GM19043 (cell line): ENCODE measurements around the gene CRELD2.

Experiments used
- ATAC-seq: cut with Tn5 transposase; IDR thresholded peaks from one replicate; pipeline ENCODE4 v1.9.1; 2021; ENCODE audit warnings: low read depth; ENCODE audit not compliant: unreplicated experiment

CRELD2 gene

DNA sequence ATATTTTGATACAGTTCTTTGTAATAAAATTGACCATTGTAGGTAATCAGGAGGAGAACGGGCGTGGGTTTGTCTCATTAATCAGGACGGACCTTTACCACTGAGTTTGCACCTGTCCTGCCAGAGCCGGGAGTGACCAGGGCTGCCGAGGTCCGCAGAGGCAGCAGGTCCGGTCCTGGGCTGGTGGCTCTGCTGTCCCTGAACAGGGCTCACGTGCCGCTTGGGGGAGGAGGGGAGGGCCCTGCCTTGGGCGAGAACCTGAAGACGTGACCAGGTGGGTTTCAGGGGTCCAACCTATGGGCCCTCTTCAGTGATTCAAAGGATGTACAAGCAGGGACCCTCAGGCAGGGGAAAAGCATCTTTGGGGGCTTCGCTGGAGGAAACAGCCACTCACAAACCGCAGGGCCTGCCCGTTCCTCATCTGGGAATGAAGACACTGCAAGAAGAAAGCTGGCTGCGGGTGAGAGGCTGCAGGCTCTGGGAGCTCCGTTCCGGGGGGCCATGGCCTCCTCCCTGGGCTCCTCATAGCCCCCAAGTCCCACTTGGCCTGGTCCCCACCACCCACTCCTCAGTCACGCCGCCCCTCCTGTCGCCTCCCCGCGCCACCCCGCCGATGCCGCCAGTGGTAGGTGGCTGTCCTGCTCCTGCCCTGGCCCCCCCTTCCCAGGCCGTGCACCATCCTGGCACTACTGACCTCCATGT, 9.2 kb downstream of the CRELD2 start:
- ATAC-seq, result no peak

DNA sequence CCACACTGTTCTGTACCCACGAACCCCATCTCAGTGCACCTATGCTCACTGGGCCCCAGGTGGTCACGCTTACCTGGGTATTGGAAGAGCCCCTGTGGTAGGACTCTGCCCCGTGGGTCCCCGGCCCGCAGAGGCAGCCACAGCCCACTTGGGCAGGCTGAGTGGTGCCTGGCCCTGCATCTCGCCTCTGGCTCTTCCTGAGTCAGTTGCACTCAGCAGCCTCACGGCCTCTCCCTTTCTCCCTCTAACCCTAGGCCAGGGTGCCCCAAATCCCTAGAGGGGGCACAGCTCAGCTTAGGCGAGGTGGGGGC, 9.7 kb downstream of the CRELD2 start:
- no peak for ATAC-seq

DNA sequence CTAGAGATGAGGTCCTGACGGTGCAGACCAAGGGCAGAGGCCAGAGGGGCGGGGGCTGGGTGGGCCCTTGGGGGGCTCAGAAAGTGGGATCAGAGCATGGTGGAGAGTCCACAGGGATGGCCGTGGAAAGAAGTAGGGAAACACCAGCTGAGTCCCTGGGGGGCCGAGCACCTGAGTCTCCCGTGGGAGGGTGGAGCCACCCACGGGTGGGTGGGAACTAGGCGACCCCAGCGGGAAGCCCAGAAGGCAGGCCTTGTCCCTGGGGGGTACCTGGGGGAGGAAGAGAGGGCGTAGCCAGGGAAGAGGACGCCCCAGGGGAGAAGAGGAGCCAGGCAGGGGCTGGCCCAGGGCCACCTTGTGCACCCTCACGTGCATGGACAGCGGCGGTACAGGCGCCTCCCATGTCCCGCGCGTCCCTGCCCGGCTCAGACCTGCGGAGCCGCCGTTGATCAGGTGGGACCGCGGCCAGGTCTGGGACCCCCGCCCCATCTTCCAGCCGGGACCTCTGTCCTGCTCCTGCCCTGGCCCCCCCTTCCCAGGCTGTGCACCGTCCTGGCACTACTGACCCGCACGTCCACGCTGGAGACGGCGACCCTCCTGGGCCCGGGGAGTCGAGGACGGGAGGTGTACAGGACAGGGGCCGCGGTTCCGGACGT, 10.2 kb downstream of the CRELD2 start:
- no peak for ATAC-seq

DNA sequence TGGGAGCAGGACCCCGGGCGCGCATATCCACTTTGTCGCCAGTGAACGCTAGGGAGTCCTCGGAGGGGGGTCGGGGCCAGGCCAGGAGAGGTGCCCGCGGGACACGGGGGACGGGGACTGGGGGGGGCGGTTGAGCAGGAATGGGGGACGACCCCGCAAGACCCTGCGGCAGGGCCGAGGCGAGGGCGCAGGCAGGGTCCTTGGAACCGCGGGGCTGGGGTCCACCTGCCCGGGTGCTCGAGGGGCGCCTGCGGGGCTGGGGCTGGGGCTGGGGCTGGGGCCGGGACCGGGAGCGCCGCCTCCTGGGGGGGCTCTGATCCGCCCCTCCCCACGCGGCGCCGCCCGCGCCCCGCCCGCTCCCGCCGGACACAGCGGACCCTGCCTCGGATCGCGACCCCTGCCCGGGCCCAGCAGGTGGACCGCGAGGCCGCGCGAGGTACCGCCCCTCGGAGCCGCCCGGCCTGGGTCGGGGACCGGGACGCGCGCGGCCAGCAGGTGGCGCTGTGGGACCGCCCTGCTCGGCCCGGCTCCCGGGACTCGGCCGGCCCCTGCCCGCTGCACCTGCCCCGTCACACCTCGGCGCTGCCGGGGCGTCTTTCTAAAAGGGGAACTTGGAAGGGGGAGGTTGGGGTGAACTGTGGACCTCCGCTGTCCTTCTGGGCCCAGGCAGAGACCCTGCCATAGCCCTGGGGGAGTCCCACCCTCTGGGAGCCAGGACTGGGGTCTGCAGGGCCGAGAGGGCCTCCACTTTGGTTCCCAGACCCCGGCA, 11.0 kb downstream of the CRELD2 start:
- no peak for ATAC-seq

DNA sequence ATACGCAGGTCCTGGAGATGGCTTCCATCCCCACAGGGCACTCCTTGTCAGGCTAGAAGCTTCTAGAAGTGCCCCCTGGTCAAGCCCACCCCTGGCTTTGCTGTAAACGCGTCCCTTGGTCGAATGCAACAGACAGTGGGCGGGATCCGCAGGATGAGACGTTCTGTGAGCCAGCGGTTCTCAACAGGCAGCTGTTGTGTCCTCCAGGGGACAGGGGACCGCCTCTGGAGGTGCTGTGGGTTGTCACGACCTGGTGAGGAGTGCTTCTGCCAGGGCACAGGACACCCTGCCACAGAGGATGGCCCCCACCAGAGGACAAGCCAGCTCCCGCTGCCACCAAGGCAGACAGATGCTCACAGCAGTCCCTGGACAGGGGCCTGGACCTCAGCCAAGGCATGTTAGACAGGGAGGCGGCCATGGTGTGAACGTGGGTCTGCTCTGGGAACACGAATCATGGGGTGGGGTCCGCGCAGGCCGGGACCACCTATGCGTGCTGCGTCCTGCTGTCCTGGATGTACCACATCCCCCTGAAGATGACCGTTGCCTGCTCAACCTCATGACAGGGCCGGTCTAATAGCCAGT, 11.7 kb downstream of the CRELD2 start:
- ATAC-seq, result no peak

DNA sequence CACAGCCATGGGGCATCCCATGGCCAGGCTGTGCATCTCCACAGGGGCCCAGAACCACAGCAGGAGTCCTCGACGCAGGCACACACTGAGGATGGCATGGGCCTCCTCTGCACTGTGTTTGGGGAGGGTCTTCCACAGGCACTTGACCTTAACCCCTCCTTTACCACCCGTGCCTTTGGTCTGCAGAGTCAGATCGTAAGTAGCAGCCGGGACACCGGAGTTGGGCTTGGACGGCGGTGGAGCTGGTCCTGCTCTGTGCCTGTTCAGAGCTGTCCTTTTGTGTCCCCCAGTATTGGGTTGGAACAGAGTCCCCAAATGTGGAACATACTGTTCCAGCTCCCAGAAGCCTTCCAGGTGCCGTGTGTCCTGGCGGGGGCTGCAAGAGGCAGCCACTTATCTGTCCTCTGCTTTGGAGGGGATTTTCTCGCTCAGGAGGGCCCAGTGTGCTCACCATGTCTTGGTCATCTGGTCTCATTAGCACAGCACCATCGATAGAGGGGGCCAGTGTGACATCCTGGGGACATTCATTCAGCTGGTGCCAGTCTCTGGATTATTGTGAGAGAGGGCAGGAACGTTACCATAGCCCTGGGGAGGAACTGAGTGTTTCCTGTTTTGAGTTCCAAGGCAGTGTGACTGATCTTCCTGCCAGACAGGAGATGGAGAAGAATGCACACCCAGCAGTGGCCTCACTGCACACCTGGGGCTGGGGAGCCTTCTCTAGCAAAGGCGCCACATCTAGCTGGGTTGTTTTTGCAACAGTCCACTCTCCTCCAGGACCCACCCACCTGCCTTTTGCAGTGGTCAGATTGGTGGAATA, 12.4 kb downstream of the CRELD2 start:
- no peak for ATAC-seq

DNA sequence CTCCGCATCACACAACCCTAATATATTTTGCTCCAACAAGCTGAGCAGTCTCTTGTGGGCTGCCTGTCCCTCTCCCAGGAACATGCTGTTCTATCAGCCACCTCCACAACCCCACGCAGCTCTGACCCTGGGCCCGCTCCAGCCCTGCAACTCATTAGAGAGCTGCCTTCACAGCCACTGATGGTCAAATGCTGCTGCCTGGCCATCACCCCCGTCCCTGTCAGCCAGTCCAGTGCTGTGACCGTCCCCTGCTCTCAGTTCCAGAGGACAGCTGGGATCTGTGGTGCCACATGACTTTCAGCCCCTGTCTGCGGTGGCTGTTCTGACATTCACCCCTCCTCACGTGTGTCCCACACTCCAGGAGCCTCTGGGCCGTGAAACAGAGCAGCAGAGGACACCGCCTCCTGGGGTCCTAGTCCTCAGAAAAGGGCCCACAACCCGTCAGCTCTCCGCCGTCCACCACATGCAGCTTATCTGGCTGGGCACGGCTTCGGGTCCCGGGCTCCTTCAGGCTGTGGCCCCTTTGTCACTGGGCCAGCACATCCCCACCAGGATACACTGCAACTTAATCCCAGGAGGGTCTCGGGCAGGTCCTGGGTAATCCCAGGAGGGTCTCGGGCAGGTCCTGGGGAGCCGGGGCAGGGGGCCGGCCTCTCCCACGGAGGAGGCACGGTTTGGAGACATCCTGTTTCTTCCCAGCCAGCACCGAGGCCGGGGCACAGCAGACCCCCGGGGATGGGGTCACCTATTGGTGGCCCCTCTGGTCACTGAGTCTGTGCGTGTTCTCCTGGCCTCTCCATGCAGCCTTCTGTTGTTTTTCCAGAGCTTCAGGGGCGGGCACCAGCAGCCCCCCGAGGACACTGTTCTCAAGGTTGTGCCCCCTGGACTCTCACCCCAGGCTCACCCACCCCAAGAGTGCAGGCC, 15.1 kb downstream of the CRELD2 start:
- no peak for ATAC-seq

DNA sequence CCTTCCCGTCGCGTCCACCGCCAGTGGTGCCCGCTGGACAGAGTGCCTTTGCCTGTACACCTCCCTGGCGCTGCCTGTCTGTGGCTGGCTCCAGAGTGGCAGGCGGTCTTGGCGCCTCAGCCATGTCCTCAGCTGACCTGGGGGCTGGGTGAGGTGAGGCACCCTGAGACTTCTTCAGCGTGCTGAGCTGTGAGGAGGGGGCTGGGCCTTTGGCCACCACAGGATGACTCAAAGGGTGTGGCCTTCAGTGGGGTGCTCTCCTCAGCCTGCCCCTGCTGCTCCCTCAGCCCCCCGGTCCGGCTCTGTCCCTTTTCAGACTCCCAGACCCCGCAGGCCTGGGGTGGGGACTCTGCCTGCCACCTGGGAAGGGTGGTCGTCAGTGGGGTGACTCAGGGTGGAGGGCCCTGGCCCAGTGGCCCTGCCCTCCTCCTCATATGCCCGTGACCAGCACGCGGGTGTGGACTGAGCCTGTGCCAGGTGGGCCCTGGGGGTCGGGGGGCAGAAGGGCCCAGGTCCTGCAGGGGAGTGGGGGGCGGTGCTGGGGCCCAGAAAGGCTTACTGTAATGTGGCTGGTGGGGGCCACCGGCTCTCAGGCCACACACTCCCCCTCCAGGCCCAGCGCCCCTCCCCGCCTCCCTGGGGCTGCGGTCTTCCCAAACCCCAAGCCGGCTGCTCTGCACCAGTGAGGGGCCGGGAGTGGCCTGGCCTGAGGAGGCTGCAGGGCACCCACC, 15.9 kb downstream of the CRELD2 start:
- ATAC-seq, result no peak

DNA sequence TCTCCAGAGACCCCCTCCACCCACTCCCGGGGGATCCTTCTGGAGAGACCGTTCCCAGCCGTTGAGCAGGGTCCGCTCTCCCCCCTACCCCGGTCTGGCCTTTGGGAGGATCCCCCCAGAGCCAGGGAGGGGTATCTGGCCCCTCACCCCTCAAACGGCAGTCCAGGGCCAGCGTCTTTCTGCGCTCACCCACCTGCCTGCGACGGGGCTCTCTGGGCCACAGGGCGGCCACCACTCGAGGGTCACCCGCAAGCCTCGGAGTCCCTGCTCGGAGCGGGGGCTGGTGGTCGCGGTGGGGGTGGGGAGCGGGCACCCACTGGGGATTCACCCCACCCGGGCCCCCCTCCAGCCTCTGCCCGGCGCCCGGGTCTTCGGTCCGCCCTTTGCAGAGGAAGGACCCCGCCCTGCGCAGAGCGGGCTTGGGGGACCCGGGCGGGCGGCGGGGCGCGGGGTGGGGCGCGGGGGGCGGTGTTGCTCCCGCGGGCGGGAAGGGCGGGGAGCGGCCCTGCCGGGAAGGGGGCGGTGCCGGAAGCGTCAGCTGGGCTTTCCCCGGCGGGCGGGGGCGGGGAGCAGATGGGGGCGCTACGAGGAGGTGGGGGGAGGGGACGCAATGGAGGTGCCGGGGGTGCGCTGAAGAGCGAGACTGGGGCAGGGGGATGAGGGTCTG, 16.6 kb downstream of the CRELD2 start:
- no peak for ATAC-seq

DNA sequence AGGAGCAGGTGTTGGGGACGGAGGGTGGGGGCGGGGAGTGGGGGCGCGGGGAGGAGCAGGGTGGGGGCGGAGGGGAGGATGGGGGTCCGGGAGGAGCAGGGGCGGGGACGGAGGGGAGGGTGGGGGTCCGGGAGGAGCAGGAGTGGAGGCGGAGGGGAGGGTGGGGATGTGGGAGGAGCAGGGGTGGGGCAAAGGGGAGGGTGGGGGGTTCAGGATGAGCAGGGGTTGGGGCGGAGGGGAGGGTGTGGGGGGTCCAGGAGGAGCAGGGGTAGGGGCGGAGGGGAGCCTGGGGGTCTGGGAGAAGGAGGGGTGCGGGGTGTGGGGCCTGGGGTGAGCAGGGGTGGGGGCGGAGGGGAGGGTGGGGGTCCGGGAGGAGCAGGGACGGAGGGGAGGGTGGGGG, 17.1 kb downstream of the CRELD2 start:
- ATAC-seq, result no peak

DNA sequence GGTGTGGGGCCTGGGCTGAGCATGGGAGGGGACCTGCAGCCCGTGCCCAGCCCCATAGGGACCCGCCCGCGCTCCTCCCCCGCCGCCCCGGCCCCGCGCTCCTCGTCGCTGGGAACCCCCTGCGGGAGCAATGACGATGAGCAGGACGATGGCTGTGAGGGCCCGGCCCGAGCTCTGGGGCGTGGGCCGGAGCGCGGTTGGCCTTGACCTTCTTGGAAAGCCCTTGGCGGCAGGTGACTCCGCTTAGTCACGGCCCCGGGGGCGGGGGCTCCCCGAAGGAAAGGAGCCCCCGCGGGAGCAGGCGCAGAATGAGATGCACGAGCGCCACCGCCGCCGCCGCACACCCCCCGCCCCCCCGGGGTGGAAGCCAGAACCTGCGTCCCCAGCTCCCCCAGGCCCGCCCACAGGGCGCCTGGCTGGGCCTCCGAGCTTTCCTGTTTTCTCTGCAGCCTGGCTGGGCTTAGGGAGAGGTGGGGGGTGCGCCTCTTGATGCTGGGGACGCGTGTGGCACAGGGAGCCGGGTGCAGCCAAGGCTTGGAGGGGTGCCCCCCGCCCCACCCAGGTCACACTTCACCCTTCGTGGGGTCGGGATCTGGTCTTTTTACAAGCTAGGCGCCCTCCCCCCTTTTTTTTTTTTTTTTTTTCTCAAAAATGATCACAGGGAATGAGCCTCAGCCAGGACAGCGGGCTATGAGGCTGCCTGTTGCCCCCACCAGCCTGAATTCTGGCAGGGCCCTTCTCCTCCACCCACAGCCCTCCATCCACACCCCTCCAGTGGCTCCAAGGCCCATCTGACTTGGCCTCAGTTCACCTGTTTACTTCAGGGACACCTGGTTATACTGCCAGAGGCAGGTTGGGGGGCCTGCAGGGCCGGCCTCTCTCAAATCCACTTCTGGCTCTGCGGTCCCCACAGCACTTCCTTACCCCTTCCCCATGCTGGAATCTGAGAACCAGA, 17.9 kb downstream of the CRELD2 start:
- ATAC-seq, result peak; percentile 63

DNA sequence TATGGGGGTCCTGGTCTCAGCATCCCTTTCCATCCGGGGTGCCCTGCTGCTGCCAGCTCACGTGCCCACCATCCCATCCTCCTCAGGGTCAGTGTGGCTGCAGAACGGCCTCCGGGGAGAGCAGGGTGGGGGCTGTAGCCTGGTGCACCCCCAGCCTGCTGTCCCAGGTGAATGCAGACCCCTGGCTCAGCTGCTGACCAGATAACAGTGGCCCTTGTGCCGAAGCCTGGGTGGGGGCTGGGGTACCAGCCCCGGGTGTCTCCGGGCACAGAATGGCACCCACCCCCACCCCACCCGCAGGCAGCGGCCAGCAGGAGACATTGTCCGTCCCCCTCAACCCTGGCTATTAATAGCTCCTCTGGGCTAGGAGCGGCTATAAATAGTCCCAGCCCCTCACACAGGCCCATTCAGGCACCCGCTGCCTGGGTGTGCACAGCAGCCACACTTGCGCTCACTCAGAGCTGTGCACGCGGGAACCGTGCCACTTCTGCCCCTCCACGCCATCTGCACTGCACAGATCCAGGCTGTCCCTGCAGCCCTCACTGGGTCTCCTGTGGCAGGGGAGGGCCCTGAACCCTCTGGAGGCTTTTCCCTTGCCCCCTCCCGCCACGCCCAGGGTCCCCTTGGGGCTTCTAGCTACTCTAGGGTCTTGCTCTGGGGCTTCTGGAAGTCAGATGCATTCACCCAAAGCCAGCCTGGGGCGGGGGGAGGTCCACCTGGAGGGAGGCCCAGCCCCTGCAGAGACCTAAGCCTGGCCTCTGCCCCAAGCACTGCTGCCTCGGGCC, 18.7 kb downstream of the CRELD2 start:
- no peak for ATAC-seq

DNA sequence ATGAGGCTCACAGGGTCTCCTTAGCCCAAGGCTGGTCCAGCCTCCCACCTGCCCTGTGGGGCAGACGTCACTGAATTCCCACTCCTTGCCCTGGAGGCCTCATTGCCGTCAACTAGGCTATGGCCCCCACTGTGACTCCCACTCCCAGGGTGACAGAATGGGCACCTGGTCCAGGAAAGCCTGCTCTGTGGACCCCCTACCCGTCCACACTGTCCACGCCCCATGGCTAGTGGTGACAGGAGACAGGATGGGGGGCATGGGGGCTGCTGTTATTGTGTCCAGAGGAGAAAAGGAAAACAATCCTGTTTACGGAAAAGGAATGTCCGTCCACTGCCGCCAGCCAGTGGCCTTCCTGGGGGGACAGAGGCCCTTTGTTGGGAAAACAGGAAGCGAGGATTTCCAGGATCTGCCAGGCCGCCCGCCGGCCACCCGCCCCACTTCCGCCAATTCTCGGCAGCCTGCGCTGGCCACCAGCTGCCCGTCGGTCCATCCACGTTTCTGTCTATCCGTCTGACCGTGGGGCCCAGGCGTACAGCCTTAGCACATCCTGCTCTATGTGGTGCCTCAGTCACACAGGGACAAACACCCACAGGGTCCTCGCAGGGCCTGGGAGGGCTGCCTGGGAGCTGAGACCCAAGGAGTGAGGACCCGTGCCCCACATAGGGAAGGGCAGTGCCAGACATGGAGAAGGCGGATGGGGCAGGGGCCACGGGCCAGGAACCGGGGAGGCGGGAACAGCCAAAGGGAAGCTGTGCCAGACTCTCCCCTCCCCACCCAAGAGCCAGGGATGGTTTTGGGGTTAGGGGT, 19.5 kb downstream of the CRELD2 start:
- no peak for ATAC-seq

DNA sequence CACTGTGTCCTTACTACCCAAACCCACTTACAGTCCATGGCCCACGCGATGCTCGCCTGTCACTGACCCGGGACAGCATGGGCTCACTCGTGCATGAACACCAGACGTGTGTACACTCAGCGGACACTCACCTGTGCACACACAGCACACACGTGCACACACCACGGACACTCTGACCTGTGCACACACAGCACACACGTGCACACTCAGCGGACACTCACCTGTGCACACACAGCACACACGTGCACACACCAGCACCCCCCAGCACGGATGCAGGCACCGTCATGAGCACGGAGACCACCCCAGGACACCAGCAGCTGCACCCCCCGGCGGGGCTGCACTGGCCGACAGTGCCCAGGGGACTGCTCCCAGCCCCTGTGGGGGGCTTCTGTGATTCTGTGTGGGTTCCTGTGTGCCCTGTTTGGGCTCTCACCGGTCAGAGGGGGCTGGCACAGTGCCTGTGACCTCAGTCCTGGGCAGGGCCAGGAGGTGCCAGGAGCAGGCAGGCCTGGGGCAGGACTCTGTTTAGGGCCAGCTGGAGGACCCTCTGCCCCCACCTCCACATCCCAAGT, 20.2 kb downstream of the CRELD2 start:
- no peak for ATAC-seq

DNA sequence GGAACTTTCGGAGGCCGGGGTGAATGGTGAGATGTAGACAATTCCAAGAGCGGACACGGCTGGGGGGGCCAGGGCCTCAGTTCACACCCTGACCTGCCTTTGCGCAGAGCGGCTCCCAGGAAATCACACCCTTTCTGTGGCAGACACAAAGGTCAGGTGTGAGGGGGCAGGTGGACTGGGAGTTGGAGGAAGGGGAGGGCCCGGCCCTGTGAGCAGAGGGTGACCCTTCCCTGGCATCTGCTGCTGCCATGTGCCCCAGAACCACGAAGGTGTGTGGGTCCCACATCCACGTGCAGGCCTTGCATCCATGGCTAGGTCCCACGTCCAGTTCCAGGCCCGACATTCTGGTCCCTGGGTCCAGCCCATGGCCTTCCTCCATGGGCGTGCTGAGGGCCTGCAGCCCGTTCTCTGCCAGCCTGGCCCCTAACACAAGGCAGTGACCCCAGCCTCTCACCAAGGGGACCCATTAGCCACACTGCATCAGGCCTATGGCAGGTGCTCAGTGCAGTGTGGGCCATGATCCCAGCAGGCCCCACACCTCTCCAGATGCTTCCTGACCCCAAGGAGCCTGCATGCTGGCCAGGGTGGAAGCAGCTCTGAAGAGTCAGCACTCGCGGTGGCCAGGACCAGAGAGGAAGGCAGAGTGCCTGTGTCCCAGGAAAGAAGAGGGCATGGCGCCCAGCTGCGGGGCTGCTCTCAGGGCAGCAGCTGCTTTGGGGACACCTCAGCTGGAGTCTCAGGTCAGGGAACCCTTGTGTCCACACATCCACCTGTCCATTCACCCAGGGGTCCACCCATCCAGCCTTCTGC, 23.3 kb downstream of the CRELD2 start:
- ATAC-seq, result no peak
